Measurements from ENCODE around the gene HPCA. TPM values are rescaled to one million over a fixed set of nuclear protein-coding genes. Genes with fewer than 3 reads are reported as not detected.

HPCA gene
- total RNA-seq, 1 donor from 2014 or later, result not detected

DNA sequence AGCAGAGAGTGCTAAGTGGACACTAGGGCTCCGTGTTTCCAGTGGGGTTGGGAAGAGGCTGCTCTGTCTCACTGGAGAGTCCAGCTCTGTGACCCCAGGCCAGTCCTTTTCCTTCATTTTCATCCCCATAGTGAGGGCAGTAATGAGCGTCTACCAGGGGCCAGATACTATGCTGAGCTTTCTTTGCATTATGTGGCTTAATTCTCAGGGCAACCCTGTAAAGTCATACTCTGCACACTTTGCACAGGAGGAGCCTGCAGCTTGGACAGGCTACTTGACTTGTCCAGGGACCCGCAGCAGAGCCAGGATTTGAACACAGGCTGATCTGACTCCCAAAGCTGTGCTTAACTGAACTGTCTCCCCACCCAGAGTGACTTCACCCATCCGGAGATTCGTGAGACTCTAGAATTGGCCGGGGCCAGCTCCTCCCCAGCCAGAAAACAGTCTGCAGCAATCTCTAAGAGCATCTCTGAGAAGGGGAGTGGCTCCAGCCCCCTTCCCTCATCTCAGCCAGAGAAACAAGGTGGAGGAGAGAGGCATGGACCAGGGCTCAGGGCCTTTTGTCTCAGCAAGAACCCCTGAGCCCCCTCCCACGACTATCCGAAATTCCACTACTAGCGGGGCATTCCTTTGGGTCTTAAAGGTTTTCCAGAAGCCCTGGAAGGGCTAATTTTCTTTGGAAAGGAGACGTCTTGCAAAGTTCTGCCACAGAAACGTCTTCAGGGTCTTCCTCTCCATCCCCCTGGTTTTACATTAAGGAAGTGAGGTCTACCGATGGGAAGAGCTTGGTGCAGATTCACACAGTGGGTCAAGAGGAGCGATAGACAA, 14.7 kb upstream of the HPCA start:
- no peak for ATAC-seq

DNA sequence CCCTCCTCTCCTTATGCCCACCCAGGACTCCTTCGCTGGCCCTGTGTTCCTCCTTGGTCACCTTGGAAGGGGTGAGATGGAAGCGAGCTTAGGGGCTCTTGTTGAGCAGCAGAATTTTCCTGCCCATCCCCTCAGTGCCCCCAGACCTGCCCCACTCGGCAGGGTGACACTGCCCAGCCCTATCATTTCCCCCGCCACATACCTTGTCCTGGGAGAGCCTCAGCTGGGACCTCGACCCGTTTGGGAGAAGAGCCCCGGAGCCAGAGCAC, 14.2 kb upstream of the HPCA start:
- ATAC-seq, result no peak

DNA sequence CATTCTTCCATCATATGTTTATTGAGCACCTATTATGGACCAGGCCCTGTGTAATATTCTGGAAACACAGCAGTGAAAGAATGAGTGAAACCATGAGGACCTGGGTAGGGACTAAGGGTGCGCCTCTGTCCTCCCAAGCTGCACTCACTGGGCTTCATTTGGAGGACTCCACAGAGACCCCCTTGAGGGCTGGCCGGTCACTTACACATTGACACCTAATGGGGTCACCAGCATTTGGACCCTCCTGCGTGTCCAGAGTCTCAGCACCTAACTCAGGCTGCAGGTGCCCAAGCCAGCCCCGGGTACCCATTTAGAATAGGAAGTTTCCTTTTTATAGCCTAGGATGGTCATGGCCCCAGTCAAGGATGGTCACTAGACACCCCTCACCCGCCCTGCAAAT, 12.8 kb upstream of the HPCA start:
- no peak for ATAC-seq

DNA sequence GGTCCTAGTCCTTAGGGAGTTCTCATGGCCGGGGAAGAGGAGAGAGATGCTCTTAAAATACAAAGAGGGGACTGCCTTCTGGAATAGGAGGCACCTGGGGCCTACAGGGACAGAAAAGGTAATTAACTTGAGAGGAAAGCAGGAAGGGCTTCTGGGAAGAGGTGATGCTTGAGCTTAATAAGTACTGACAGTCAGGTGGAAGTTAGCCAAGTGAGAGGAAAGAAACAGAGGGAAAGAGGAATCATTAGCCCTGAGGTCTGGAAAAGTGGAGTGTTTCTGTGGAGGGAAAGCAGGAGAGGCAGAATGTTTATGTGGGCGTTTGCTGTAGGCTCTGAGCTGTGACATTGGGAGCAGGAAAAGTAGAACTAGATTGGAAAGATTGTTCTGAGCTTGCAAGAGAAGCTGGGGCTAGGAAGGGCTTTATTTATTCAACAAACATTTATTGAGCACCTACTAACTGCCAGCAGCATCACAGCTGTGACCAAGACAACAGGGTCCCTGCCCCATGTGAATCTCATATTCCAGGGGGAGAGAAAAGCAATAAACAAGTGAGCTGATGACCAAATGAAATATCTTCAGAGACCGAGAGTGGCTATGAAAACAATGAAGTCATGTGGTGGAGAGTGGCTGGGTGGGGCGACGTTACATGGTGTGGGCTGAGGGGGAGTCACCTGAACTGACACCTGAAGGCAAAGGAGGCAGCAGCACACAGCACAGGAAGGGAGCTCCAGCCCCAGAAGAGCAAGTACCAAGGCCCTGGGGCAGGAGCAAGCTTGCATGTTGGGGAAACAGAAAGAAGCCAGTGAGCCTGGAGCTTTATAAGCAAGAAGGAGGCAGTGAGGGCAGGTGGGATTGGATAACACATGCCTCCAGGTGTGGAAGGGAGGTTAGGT, 11.2 kb upstream of the HPCA start:
- no peak for ATAC-seq

DNA sequence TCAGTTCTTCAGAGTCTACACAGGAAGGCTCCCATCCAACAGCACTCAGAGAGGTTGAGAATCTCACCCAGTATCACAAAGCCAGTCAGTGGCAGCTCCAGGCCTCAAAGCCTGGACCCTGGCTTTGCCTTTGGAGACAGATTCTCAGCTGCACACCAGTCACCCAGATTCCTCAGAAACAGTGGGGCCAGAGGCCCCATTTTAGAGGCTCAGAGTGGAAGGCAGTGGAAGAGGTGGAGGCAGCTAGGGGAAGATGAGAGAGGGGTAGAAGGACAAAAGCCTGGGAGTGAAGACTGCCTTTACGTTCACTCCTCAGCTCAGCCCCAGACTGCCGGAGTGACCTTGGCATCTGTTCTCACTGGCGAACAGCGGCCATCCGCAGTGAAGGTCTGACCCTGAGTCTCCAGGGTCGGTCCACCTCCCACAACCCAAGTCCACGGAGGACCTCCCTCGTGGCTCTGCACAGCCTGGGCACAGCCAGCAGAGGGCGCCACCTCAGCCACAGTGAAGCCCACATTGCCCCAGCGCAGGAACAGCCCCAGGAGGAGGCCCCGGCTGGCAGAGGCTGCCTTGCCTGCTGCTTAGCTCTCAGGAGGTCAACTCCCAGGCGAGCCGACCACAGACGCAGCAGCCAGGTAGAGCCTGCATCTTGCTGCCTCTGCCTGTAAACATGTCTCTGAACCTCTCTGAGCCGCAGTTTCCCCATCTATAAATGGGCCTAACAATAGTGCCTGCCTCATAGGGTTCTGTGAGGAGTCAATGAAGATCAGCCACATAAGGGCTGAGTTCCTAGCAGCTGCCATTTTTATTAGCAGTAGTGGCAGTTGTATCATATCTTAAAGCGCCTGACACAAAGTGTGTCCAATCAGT, 9.7 kb upstream of the HPCA start:
- ATAC-seq, result peak; percentile 55

DNA sequence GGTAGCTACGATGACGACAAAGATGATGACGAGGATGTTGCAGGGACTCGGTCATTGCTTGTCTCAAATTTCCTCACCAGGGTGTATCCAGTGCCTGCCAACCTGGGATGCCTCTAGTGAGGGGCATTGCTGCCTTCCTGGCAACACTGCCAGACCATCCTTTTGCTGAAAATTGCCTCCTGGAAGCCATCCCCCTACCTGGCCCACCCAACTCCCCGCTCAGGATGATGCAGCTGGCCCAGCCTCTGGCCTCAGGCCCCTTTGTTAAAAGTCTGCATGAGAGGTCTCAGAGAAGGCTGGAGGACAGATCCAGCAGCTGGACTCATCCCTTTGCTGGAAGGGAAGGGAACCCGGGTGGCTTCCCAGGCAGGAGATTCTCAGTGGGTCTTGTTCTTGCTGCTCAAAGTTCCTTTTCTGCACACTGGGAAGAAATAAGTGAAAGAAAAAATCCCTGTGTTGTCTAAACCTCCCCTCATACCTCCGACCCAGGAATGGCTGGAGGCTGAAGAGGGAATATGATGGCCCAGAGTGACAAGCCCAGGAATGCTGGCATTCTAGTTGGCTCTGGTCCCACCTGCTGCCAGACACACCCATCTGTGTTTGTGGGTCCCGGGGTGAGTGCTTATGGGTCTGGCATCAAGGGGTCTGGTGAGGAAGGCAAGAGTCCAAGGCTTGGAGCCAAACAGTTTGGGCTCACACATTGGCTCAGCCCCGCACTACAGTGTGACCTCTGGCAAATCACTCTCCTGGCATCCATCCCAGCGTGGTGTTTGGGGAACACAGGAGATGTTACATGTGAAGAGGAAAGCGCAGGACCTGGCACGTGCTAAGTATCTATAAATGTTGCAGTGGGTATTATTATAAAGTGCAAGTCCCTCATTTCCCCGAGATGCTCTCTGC, 8.8 kb upstream of the HPCA start:
- ATAC-seq, result no peak

DNA sequence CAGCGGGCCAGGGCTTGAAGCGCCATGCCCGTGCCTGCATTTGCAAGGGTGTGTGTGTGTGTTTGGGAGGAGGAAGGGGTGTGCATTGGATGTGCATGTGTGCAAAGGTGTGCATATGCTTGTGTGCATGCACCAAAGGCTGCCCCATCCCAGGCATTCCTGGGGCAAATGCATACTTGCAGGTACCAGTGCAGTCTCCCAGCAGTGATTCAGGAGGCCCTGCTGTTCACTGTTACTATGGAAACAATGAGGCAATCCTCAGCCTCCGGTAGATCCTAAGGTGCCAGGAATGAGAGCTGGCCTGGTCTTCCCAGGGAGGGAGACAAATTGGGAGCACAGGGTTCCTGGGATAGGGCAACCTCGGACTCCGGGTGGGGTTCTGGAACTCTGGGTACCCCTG, 8.1 kb upstream of the HPCA start:
- ATAC-seq, result peak; percentile 43

DNA sequence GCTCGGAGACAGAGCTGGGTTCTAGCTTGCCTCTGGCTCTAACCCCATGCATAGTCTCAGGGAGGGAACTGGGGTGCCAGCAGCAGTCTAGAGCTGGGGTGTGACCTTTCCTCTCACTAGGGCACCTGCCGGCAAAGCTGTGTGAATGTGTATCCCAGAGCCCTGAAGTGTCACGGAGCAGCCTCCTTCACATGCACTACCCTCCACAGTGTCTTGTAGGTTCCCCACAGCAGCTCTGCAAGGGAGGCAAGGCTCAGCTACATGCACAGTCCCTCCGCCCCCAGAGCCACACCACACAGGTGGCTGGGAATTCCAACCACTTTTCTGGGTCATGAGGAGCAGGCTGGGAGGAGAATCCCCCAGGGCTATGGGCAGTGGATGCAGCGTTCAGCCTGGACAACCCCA, 7.7 kb upstream of the HPCA start:
- ATAC-seq, result peak; percentile 4

DNA sequence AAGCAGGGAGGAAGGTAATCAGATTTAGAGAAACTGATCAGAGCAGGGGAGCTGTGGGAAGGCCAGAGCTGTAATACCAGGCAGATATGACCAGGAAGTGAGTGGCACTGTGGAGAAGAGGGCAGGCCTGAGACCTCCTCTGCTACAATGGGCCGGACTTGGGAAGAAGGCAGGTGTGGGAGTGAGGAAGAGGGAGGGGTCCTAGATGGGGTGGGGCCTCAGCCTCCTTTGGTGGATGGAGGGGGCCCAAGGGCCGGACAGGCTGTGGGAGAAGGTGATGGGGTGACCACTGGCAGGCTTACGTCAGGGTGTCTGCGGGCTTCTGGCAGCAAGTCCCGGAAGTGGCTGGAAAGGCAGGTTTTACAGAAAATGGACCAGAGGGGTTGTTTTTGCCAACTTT, 5.0 kb upstream of the HPCA start:
- no peak for ATAC-seq

DNA sequence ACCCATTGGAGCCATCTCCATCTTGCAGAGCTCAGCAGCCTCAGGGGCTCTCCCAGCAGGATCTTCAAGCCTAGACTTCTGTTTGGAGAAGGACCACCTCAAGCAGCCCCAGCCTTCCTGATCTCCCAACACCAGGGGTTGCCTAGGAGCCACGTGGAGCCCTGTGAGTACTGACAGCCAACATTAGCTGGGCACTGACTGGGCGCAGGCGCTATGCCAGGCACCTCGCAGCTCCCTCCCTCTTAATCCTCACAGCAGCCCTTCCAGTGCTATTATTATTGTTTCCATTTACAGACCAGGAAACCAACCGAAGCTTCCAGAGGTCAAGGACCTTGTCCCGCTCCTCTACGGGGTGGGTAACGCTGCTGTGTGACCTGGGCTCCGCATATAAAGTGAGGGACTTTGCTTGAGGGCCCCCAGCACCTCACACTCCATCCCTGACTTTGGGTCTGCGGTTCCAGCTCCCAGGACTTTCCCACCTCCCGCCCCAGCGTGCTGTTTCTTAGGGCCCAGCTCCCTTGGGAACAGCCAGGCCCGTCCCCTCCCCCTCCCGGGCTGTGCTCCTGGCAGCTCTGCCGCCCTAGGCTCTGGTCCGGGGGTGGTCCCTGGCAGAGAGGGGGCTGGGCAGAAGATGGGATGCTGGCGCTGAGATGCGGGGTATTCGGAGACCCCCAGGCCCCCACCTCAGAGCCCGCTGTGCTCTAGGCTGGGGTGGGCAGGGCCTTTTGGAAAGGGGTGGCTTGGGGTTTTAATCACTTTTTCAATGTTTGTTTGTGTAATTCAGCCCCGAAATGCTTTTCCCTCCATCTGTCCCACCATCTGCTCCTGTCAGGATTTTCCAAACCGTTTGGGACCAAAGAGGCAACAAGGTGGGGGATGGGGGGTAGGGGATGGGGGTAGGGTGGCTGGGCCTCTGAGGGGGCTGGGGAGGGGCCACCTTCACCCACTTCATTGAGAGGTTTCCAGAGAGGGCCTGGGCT, 4.1 kb upstream of the HPCA start:
- no peak for ATAC-seq

DNA sequence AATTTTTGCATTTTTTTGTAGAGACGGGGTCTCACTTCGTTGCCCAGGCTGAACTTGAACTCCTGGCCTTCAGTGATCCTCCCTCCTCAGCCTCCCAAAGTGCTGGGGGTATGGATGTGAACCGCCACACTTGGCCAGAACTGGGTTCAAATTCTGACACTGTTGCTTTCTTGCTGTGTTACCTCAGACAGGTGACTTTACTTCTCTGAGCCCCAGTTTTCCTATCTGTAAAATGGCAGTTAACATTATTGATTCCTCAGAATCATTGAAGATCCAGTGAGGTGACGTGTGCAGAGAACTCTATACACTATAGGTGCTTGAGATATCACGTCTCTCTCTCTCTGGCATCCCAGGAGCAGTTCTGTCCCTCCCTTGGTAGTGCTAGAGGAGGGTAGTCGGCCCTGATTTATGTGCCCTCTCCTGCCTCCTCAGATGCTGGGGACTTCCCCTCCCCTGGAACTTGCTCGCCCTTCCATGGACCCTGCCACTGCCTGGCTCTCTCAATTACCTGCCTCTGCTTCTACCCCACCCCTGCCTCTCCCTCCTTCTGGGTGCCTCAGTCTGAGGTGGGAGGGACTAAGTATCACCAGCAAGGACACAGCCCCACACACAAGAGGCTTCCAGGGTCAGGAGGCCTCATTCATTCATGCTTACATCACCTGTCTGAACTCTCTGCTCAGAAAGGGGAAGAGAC, 2.8 kb upstream of the HPCA start:
- no peak for ATAC-seq

DNA sequence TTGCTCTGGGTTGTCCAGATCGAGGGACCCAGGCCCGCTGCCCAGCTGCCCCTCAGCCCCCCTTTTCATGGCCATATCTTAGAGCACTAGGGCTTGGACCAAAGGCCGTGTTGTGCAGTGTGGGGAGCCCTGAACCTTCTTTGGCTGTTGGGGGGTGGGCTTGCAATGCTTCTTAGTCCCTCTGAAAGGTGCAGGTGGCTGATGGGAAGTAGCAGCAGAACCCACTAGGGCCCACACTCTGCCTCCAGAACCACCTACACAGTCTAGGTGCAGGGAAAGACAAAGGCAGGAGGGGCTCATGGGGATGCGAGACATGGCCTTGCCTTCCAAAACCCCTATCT, 2.3 kb upstream of the HPCA start:
- ATAC-seq, result no peak

DNA sequence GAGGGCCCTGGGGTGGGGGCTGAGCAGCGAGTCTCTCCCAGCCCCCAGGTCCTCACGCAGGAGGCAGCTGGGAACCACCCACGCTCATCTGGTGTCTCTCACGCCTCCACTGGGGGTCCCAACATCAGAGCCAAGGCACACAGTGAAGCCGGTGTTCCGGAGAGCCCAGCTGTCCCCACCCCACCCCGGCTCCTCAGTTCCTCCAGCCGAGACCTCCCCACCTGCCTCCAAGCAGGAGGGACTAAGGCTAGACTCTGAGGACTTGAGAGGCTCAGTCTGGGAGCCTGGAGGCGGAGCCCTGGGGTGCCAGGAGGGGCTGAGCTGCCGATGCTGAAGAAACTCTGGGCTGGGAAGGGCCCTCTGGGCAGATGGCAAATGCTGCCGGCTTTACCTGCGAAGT, 1.6 kb upstream of the HPCA start:
- ATAC-seq, result no peak

DNA sequence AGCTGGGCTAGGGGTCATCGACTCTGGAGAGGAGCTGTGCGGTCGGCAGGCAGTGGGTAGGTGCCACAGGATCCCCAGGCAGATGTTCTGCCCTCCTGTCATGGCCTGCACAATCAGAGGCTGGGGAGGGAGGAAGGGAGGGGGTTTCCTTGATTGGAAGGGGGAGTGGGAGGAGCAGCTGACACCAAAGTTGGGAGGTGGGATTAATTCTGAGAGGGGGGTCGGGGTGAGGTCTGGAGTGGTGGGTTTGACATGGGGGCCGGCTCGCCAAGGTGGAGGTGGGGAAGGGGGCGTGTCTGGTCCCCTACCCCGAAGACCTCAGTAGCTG, 651 bp upstream of the HPCA start:
- ATAC-seq, result no peak

DNA sequence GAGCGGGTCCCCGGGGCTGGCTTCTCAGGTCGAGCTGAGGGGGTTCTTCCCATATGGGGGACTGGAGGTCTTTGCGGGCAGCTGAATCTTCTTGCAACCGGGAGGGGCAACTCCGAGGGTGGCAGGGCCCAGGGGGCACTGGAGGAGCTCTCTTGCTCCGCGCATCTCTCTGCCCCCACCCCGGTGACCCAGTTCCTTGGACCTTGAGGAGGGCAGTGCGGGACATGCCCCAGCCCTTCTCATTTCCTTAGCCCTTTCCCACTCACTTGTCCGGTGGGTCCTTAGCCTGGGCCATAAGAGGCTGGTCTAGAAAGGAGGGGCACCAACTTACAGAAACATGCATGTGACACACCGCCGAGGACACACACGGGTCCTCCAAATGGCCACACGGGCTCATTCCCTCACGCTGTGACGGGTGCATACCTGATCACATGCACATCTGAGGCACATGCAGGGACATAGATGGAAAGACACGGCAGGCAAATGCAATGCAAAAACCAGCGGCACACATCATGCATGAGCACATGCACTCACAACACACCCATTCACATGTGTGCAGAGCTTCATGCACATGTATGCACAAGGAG, 630 bp downstream of the HPCA start:
- ATAC-seq, result no peak

DNA sequence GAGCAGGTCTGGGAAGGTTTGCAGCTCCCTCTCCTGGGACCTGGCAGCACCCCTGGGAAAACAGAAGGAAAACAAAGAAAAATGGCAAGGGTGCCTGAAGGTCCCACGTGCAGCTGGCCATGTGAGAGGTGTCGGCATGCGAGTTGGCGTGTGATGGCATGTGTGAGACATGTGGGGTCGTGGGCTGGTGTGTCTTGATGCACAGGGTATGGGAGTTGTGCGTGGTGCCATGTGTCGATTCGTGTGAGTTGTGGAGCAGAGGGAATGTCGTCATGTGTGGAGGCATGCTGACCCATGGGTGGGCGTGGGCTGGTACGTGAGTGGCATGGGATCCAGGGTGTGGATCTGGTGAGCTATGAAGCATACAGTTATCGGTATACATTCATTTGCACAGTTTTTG, 1.3 kb downstream of the HPCA start:
- ATAC-seq, result no peak

DNA sequence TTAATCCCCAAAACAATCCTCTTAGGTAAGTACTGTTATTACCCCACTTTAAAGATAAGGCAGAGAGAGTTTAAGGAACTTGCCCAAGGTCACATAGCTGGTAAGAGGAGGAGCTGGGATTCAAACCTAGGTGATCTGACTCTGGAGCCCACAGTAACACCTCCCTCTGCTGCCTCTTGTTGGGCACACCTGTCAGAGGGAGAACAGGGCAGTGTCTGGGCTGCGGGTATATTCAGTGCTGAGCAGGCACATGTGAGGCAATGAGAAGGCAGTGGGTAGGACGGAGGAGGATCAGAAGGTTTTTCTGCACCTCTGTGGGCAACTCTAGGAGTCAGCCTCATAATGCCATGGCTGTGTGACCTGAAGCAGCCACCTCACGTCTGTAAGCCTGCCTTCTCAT, 1.8 kb downstream of the HPCA start:
- ATAC-seq, result no peak

DNA sequence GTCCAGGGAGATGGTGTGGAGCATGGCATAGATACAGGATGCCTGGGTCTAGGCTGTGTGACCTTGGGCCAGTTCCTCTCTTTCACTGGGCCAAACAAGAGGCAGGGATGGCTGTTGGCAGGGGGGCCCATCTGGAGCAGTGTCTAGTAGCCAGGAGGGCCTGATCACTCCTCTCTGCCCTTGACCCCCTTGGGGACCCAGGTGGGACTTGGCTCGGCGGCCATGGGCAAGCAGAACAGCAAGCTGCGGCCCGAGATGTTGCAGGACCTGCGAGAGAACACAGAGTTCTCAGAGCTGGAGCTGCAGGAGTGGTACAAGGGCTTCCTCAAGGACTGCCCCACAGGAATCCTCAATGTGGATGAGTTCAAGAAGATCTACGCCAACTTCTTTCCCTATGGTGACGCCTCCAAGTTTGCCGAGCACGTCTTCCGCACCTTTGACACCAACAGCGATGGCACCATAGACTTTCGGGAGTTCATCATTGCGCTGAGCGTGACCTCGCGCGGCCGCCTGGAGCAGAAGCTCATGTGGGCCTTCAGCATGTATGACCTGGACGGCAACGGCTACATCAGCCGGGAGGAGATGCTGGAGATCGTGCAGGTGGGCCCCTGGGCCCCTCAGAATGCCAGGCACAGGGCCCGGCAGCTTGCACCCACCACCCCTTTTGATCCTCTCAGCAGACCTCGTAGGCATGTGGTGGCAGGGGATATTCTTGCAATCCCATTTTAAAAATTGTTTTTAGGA, 2.6 kb downstream of the HPCA start:
- ATAC-seq, result no peak

DNA sequence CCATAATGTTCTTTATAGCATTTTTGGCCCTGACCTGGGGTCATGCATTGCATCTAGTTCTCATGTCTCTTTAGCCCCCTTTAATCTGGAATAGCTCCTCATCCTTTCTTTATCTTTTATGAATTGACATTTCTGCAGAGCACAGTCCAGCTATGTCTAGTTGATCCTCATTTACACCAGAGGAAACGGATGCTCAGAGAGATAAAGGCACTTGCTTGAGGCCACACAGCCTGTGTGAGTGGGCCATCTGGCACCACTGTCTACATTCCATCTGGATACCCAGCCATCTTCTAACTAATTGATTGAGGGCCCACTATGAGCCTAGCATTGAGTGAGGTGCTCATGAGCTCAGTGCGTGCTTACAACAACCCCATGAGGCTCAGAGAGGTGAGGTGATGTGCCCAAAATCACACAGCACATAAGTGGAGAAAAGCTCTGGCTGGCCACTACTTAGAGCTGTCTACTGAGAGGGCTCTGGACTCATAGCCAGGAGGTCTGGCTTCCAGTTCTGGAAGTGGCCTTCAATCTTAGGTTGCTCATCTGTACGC, 3.5 kb downstream of the HPCA start:
- ATAC-seq, result no peak

Measured in esophagus mucosa (tissue), 1 donor.